ENCODE results near the gene MGAT4C.

The MGAT4C gene

DNA sequence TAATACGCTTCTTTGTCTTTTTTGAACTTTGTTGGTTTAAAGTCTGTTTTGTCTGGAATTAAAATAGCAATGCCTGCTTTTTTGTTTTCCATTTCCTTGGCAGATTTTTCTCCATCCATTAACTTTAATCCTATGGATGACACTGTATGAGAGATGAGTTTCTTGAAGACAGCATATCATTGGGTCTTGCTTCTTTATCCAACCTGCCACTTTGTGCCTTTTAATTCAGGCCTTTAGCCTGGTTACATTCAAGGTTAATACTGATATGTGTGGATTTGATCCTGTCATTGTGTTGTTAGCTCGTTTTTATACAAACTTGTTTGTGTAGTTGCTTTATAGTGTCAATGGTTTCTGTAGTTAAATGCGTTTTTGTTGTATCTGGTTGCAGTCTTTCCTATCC lies 214.1 kb downstream of the MGAT4C start:
- Histone ChIP-seq H4K8ac (ENCODE audit: low read depth, low read length) (no peak overlapping the region), H2AK5ac (ENCODE audit: low read length) (no peak overlapping the region), H3K18ac (ENCODE audit: low read length) (no peak overlapping the region), H3K4me2 (ENCODE audit: low read length) (no peak overlapping the region), H3K9ac (ENCODE audit: low read length) (no peak overlapping the region), H3K4ac (ENCODE audit: low read depth, low read length) (no peak overlapping the region), H2BK15ac (replicated peaks; ENCODE audit: low read depth) (no peak overlapping the region), H3K23ac (ENCODE audit: low read length) (no peak overlapping the region), H3K4me1 (ENCODE audit: control insufficient read depth, low read depth, low read length) (no peaks in the 10 kb centered on the region), H3K36me3 (ENCODE audit: control insufficient read depth, insufficient read depth, low read length) (no peaks in the 10 kb centered on the region), H3K4me3 (ENCODE audit: low read length) (no peak overlapping the region), H3K27me3 (ENCODE audit: insufficient read depth, low read length, poor library complexity) (no peaks in the 10 kb centered on the region), H3K56ac (ENCODE audit: low read length) (no peak overlapping the region), H3K79me2 (ENCODE audit: control insufficient read depth, insufficient read depth, low read length) (no peaks in the 10 kb centered on the region), H4K5ac (ENCODE audit: low read length) (no peak overlapping the region), H2BK120ac (ENCODE audit: low read depth, low read length) (no peak overlapping the region), H3K79me1 (ENCODE audit: low read length) (no peaks in the 10 kb centered on the region), H2BK5ac (ENCODE audit: low read length) (no peak overlapping the region), H3K27ac (ENCODE audit: low read depth, low read length) (no peak overlapping the region)
- no CpG with 5 or more reads among the region's 3 CpGs for WGBS (ENCODE audit: extremely low coverage, insufficient coverage, low lambda C conversion rate)
- DNase-seq, result no peak

DNA sequence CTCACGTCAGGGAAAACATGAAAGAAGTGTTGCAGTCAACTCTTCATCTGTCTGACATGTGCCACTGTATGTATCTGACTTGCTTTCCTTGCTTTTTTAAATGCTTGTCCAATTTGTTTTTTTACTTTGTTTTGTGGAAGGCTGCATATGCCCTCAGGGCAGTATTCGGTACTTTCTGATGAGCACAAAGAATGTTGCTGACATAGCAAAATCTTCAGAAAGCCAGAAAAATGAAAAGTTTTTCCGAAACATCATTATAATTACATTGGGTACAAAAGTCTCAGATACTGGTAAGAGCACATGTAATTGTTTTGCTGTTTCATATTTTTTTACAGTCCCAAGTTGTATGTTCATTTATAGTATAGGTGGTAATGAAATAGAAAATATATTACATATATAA lies 237.8 kb downstream of the MGAT4C start:
- H3K27ac ChIP-seq (ENCODE audit: low read depth, low read length), result no peak overlapping the region
- H3K4ac ChIP-seq (ENCODE audit: low read depth, low read length), result no peak overlapping the region
- no peak overlapping the region for H3K4me2 ChIP-seq (ENCODE audit: low read length)
- H3K36me3 ChIP-seq (ENCODE audit: control insufficient read depth, insufficient read depth, low read length), result no peaks in the 10 kb centered on the region
- no CpG with 5 or more reads among the region's 3 CpGs for WGBS (ENCODE audit: extremely low coverage, insufficient coverage, low lambda C conversion rate)
- H2BK5ac ChIP-seq (ENCODE audit: low read length), result no peak overlapping the region
- H2BK120ac ChIP-seq (ENCODE audit: low read depth, low read length), result no peak overlapping the region
- no peak overlapping the region for H3K23ac ChIP-seq (ENCODE audit: low read length)
- H3K4me3 ChIP-seq (ENCODE audit: low read length), result no peak overlapping the region
- no peak for DNase-seq
- no peak overlapping the region for H4K8ac ChIP-seq (ENCODE audit: low read depth, low read length)
- no peaks in the 10 kb centered on the region for H3K79me2 ChIP-seq (ENCODE audit: control insufficient read depth, insufficient read depth, low read length)
- H3K18ac ChIP-seq (ENCODE audit: low read length), result no peak overlapping the region
- no peaks in the 10 kb centered on the region for H3K79me1 ChIP-seq (ENCODE audit: low read length)
- H3K56ac ChIP-seq (ENCODE audit: low read length), result no peak overlapping the region
- H3K27me3 ChIP-seq (ENCODE audit: insufficient read depth, low read length, poor library complexity), result no peaks in the 10 kb centered on the region
- no peaks in the 10 kb centered on the region for H3K4me1 ChIP-seq (ENCODE audit: control insufficient read depth, low read depth, low read length)
- no peak overlapping the region for H4K5ac ChIP-seq (ENCODE audit: low read length)
- H2BK15ac ChIP-seq (replicated peaks; ENCODE audit: low read depth), result no peak overlapping the region
- H2AK5ac ChIP-seq (ENCODE audit: low read length), result no peak overlapping the region
- no peak overlapping the region for H3K9ac ChIP-seq (ENCODE audit: low read length)

DNA sequence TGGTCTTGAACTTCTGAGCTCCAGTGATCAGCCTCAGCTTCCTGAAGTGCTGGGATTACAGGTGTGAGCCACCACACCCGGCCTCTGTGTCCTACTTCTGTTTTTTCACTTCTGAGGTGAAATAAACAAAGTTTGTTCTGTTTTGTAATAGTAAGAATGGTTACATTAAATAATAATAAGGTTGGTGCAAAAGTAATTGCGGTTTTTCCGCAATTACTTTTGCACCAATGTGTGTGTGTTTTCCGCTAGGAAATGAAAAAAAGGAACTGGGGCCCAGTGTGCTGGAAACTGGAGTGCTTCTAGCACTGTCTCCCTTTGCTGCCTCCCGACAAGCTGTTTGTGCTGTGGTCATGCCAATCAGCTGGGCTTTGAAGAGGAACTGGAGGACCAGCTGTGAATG lies 241.2 kb downstream of the MGAT4C start:
- no peak overlapping the region for H3K4me2 ChIP-seq (ENCODE audit: low read length)
- H3K23ac ChIP-seq (ENCODE audit: low read length), result no peak overlapping the region
- no peaks in the 10 kb centered on the region for H3K27me3 ChIP-seq (ENCODE audit: insufficient read depth, low read length, poor library complexity)
- H3K56ac ChIP-seq (ENCODE audit: low read length), result no peak overlapping the region
- H2BK15ac ChIP-seq (replicated peaks; ENCODE audit: low read depth), result no peak overlapping the region
- DNase-seq, result no peak
- H3K4me1 ChIP-seq (ENCODE audit: control insufficient read depth, low read depth, low read length), result no peaks in the 10 kb centered on the region
- H3K4ac ChIP-seq (ENCODE audit: low read depth, low read length), result no peak overlapping the region
- H3K79me2 ChIP-seq (ENCODE audit: control insufficient read depth, insufficient read depth, low read length), result no peaks in the 10 kb centered on the region
- H2BK5ac ChIP-seq (ENCODE audit: low read length), result no peak overlapping the region
- WGBS (ENCODE audit: extremely low coverage, insufficient coverage, low lambda C conversion rate), result no CpG with 5 or more reads among the region's 5 CpGs
- no peak overlapping the region for H3K18ac ChIP-seq (ENCODE audit: low read length)
- H4K5ac ChIP-seq (ENCODE audit: low read length), result no peak overlapping the region
- no peaks in the 10 kb centered on the region for H3K79me1 ChIP-seq (ENCODE audit: low read length)
- no peak overlapping the region for H4K8ac ChIP-seq (ENCODE audit: low read depth, low read length)
- H3K27ac ChIP-seq (ENCODE audit: low read depth, low read length), result no peak overlapping the region
- H3K9ac ChIP-seq (ENCODE audit: low read length), result no peak overlapping the region
- H2AK5ac ChIP-seq (ENCODE audit: low read length), result no peak overlapping the region
- no peak overlapping the region for H2BK120ac ChIP-seq (ENCODE audit: low read depth, low read length)
- no peaks in the 10 kb centered on the region for H3K36me3 ChIP-seq (ENCODE audit: control insufficient read depth, insufficient read depth, low read length)
- no peak overlapping the region for H3K4me3 ChIP-seq (ENCODE audit: low read length)

DNA sequence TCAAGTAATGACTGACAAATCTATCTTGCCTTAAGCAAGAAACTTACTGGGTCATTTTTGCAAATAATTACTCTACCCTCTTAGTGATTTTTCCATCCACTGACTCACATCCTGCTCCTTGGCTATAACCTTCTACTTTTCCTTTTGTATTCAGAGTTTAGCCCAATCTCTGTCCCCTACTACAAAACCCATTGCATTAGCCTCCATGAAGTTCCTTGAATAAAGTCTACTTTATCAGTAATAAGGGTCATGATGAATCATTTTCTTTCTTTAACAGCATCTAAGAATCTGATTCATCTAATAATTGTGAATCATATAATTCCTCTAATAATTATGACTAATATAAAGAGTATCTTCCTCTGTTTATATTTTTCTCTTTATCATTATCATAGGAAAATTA lies 249.5 kb downstream of the MGAT4C start:
- H4K8ac ChIP-seq (ENCODE audit: low read depth, low read length), result no peak overlapping the region
- no peak overlapping the region for H3K4me3 ChIP-seq (ENCODE audit: low read length)
- no peaks in the 10 kb centered on the region for H3K36me3 ChIP-seq (ENCODE audit: control insufficient read depth, insufficient read depth, low read length)
- no peak overlapping the region for H2BK5ac ChIP-seq (ENCODE audit: low read length)
- H3K4ac ChIP-seq (ENCODE audit: low read depth, low read length), result no peak overlapping the region
- H3K4me1 ChIP-seq (ENCODE audit: control insufficient read depth, low read depth, low read length), result no peaks in the 10 kb centered on the region
- no peak overlapping the region for H2BK15ac ChIP-seq (replicated peaks; ENCODE audit: low read depth)
- H3K27me3 ChIP-seq (ENCODE audit: insufficient read depth, low read length, poor library complexity), result no peaks in the 10 kb centered on the region
- H3K79me2 ChIP-seq (ENCODE audit: control insufficient read depth, insufficient read depth, low read length), result no peaks in the 10 kb centered on the region
- no peak overlapping the region for H3K27ac ChIP-seq (ENCODE audit: low read depth, low read length)
- no peaks in the 10 kb centered on the region for H3K79me1 ChIP-seq (ENCODE audit: low read length)
- H3K23ac ChIP-seq (ENCODE audit: low read length), result no peak overlapping the region
- H3K56ac ChIP-seq (ENCODE audit: low read length), result no peak overlapping the region
- H2BK120ac ChIP-seq (ENCODE audit: low read depth, low read length), result no peak overlapping the region
- H2AK5ac ChIP-seq (ENCODE audit: low read length), result no peak overlapping the region
- no peak overlapping the region for H3K4me2 ChIP-seq (ENCODE audit: low read length)
- no peak for DNase-seq
- no peak overlapping the region for H4K5ac ChIP-seq (ENCODE audit: low read length)
- H3K18ac ChIP-seq (ENCODE audit: low read length), result no peak overlapping the region
- H3K9ac ChIP-seq (ENCODE audit: low read length), result no peak overlapping the region

DNA sequence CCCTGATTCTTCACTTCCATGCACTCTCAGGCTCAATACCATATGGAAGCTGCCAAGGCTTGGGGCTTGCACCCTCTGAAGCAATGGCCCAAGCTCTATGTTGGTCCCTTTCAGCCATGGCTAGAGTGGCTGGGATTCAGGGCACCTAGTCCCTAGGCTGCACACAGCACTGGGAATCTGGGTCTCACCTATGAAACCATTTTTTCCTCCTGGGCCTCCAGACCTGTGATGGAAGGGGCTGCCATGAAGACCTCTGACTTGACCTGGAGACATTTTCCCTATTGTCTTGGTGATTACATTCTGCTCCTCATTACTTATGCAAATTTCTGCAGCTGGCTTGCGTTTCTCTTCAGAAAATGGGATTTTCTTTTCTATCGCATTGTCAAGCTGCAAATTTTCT lies 258.1 kb downstream of the MGAT4C start:
- DNase-seq, result peak; percentile 16
- no peaks in the 10 kb centered on the region for H3K4me1 ChIP-seq (ENCODE audit: control insufficient read depth, low read depth, low read length)
- no peak overlapping the region for H2BK120ac ChIP-seq (ENCODE audit: low read depth, low read length)
- H3K79me2 ChIP-seq (ENCODE audit: control insufficient read depth, insufficient read depth, low read length), result no peaks in the 10 kb centered on the region
- H3K9ac ChIP-seq (ENCODE audit: low read length), result no peak overlapping the region
- no peak overlapping the region for H3K56ac ChIP-seq (ENCODE audit: low read length)
- no peaks in the 10 kb centered on the region for H3K27me3 ChIP-seq (ENCODE audit: insufficient read depth, low read length, poor library complexity)
- H3K4me3 ChIP-seq (ENCODE audit: low read length), result no peak overlapping the region
- no peak overlapping the region for H2BK5ac ChIP-seq (ENCODE audit: low read length)
- H3K23ac ChIP-seq (ENCODE audit: low read length), result no peak overlapping the region
- no CpG with 5 or more reads among the region's 2 CpGs for WGBS (ENCODE audit: extremely low coverage, insufficient coverage, low lambda C conversion rate)
- no peak overlapping the region for H4K8ac ChIP-seq (ENCODE audit: low read depth, low read length)
- no peak overlapping the region for H3K4me2 ChIP-seq (ENCODE audit: low read length)
- H3K79me1 ChIP-seq (ENCODE audit: low read length), result no peaks in the 10 kb centered on the region
- H3K18ac ChIP-seq (ENCODE audit: low read length), result no peak overlapping the region
- no peak overlapping the region for H4K5ac ChIP-seq (ENCODE audit: low read length)
- no peak overlapping the region for H2BK15ac ChIP-seq (replicated peaks; ENCODE audit: low read depth)
- H3K27ac ChIP-seq (ENCODE audit: low read depth, low read length), result no peak overlapping the region
- no peak overlapping the region for H3K4ac ChIP-seq (ENCODE audit: low read depth, low read length)
- no peak overlapping the region for H2AK5ac ChIP-seq (ENCODE audit: low read length)
- no peaks in the 10 kb centered on the region for H3K36me3 ChIP-seq (ENCODE audit: control insufficient read depth, insufficient read depth, low read length)

DNA sequence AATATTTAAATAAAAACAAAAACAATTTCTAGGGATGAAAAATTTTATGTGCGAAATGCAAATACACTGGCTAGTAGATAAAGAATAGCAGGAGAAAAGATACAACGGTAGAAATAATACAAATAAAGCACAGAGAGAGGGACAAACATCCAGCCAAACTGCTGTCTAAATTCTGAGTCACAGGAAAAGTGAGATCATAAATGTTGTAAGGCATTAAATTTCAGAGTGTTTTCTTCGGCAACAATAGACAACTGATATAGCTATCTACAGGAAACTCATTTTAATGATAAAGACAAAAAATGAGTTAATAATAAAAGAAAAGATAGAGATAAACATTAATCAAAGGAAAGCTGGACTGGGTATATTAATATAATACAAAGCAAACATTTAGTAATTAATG lies 259.9 kb downstream of the MGAT4C start:
- H3K27ac ChIP-seq (ENCODE audit: low read depth, low read length), result no peak overlapping the region
- no peak overlapping the region for H3K18ac ChIP-seq (ENCODE audit: low read length)
- H2BK120ac ChIP-seq (ENCODE audit: low read depth, low read length), result no peak overlapping the region
- H3K56ac ChIP-seq (ENCODE audit: low read length), result no peak overlapping the region
- no peak overlapping the region for H3K23ac ChIP-seq (ENCODE audit: low read length)
- DNase-seq, result no peak
- H4K5ac ChIP-seq (ENCODE audit: low read length), result no peak overlapping the region
- no peak overlapping the region for H3K4me3 ChIP-seq (ENCODE audit: low read length)
- 100% methylated on average over 1 of the region's 3 CpGs for WGBS (ENCODE audit: extremely low coverage, insufficient coverage, low lambda C conversion rate)
- H3K4ac ChIP-seq (ENCODE audit: low read depth, low read length), result no peak overlapping the region
- H3K27me3 ChIP-seq (ENCODE audit: insufficient read depth, low read length, poor library complexity), result no peaks in the 10 kb centered on the region
- no peak overlapping the region for H3K9ac ChIP-seq (ENCODE audit: low read length)
- H3K79me2 ChIP-seq (ENCODE audit: control insufficient read depth, insufficient read depth, low read length), result no peaks in the 10 kb centered on the region
- no peak overlapping the region for H2BK5ac ChIP-seq (ENCODE audit: low read length)
- no peaks in the 10 kb centered on the region for H3K79me1 ChIP-seq (ENCODE audit: low read length)
- H2AK5ac ChIP-seq (ENCODE audit: low read length), result no peak overlapping the region
- no peaks in the 10 kb centered on the region for H3K36me3 ChIP-seq (ENCODE audit: control insufficient read depth, insufficient read depth, low read length)
- H3K4me2 ChIP-seq (ENCODE audit: low read length), result no peak overlapping the region
- H3K4me1 ChIP-seq (ENCODE audit: control insufficient read depth, low read depth, low read length), result no peaks in the 10 kb centered on the region
- no peak overlapping the region for H4K8ac ChIP-seq (ENCODE audit: low read depth, low read length)
- no peak overlapping the region for H2BK15ac ChIP-seq (replicated peaks; ENCODE audit: low read depth)

Measured in mesendoderm (in vitro differentiated cells).